SH-SY5Y (cell line): ENCODE measurements around the gene GNL2.

Experiments used
- GATA2 ChIP-seq: IDR thresholded peaks from 2 replicates; pipeline ENCODE4 v1.6.1; 2011; ENCODE audit warnings: mild to moderate bottlenecking, low read depth, low read length
- GATA3 ChIP-seq: IDR thresholded peaks from 2 replicates; pipeline ENCODE4 v1.6.1; 2011; ENCODE audit warnings: low read depth, mild to moderate bottlenecking, low read length, moderate library complexity

DNA sequence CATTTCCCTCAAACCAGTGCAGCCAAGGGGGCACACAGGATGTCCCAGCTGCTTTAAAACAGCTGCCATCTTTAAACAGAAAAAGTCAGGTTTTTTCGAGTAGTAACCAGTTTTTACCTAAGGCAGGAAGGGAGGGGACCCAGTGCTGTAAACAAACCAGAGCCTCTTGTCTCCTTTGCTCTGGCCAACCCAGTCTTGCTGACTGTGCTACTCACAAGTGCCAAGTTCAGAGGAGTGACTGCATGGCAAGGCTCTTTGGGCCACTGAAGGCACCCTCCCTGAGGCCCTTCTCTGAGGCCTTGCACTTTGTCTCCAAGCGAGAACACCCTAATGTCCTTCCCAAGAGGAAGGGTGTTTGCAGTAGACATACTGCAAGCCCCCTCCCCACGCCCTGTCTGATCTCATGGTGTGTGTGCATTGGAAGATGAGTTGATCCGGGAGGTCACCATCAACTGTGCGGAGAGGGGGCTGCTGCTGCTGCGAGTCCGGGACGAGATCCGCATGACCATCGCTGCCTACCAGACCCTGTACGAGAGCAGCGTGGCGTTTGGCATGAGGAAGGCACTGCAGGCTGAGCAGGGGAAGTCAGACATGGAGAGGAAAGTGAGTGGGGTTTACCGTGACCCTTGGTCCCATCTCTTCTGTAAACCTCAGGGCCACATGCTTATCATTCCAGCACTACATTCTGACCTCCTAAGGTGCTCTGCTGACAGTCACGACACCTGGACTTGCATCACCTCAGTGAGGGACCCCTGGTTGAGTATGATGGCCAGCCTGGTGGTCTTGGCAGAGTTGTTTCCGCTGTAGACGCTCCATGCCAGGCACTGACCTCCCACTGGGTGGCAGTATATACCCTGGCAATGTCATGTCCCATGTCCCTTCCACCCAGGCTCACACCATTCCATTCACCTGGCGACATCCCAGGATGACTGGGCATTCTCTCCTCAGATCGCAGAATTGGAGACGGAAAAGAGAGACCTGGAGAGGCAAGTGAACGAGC is 34.3 kb downstream of the GNL2 start:
- TF ChIP-seq GATA3 (no peak), GATA2 (no peak)
